Hepatocyte (in vitro differentiated cells): ENCODE results near the gene CCDC51.

Experiments
- CTCF ChIP-seq: fragments of 200-600 bp; sonication (generic); IDR thresholded peaks from 2 replicates; pipeline ENCODE4 v1.5.1; 2016; ENCODE audit warnings: antibody characterized with exemption, mild to moderate bottlenecking; ENCODE audit not compliant: poor library complexity
- EZH2 ChIP-seq: fragments of 200-600 bp; sonication (generic); IDR thresholded peaks from 2 replicates; pipeline ENCODE4 v1.6.1; 2016; ENCODE audit warnings: antibody characterized with exemption, mild to moderate bottlenecking, borderline replicate concordance
- EZH2phosphoT487 ChIP-seq: fragments of 200-600 bp; sonication (generic); IDR thresholded peaks from one replicate; pipeline ENCODE4 v1.6.1; 2018; ENCODE audit warnings: antibody characterized with exemption, mild to moderate bottlenecking, low read depth, moderate library complexity; ENCODE audit not compliant: unreplicated experiment, severe bottlenecking

- TF ChIP-seq CTCF, result no peak
- TF ChIP-seq EZH2phosphoT487, result no peak
- TF ChIP-seq EZH2, result no peak
Measured at GRCh38 chr3:48486952-48487351, 47.0 kb upstream of the CCDC51 start.
